Left lung (tissue), 10 donors: ENCODE results near the gene TMEM40. TPM values are rescaled to one million over a fixed set of nuclear protein-coding genes. Genes with fewer than 3 reads are reported as not detected.

ENCODE experiments used
- ATAC-seq: fragments of 200-7000 bp; cut with Tn5 transposase; one replicate; pipeline ENCODE4 v1.9.1; 2020; ENCODE audit warnings: moderate library complexity
- DNase-seq, 4 donors: peaks; one replicate each; pipeline ENCODE4 v3.0.0-alpha.2; 2013 to 2020
- H3K27ac ChIP-seq, 2 donors: fragments of 200-600 bp; sonication (generic) in 1 of 2; one replicate each; pipeline versions ENCODE4 v1.5.0 to v1.8.0; 2020 to 2021
- H3K27me3 ChIP-seq, 2 donors: fragments of 200-600 bp; sonication (generic) in 1 of 2; one replicate each; pipeline versions ENCODE4 v1.5.0 to v1.8.0; 2020 to 2021
- H3K36me3 ChIP-seq, 2 donors: fragments of 200-600 bp; sonication (generic) in 1 of 2; one replicate each; pipeline versions ENCODE4 v1.5.0 to v1.8.0; 2020 to 2021
- H3K4me1 ChIP-seq, 2 donors: fragments of 200-600 bp; one replicate each; pipeline ENCODE4 v1.8.0; 2021
- H3K4me3 ChIP-seq, 2 donors: fragments of 200-600 bp; sonication (generic) in 1 of 2; one replicate each; pipeline versions ENCODE4 v1.5.0 to v1.8.0; 2020 to 2021; ENCODE audit warnings: mild to moderate bottlenecking in 1 of 2
- H3K9me3 ChIP-seq, 2 donors: fragments of 200-600 bp; sonication (generic) in 1 of 2; one replicate each; pipeline versions ENCODE4 v1.5.0 to v1.8.0; 2020 to 2021
- CTCF ChIP-seq, 2 donors: fragments of 200-600 bp; sonication (generic) in 1 of 2; IDR thresholded peaks; one replicate each; pipeline versions ENCODE4 v1.5.0 to v1.8.0; 2021; ENCODE audit warnings: antibody characterized with exemption in 2 of 2
- intact Hi-C, 2 donors: fragments of 100-400 bp; cut with DNase I; formaldehyde crosslinking; loops; one replicate each; pipeline versions ENCODE4 v1.11.2 to v1.14.2; 2022
- polyA plus RNA-seq, 6 donors: library from polyadenylated mRNA; unstranded; fragments of 120-200 nt; gene quantifications; one replicate each; pipeline ENCODE4 v1.2.1, GENCODE V29; 2013; ENCODE audit not compliant: insufficient read length in 6 of 6
- total RNA-seq, 2 donors: library from RNA; stranded (reverse); fragmentation: NEBNext Ultra II Directional; extraction: Animal tissue kit (Norgen Biotek cat#: 25700); gene quantifications; one replicate each; pipeline ENCODE4 v1.2.1, GENCODE V29; 2021
- donor health status: DM: no; HTN: yes; CAD: no.
- donor health status: DM: no; HTN: no; CAD: no.

The TMEM40 gene
- total and polyA plus RNA-seq, 8 donors: 1.1 to 2.4 (median 1.5) TPM; not detected in 1

- Histone ChIP-seq H3K36me3 (no peaks in the 10 kb centered on the region), H3K27me3 (no peaks in the 10 kb centered on the region), H3K4me1 (peaks cover 8 to 12% of the 10 kb centered on the region in 2 donors), H3K9me3 (no peaks in the 10 kb centered on the region), H3K4me3 (no peak overlapping the region), H3K27ac (no peak overlapping the region)
- DNase-seq (no peak), ATAC-seq (no peak)
- TF ChIP-seq CTCF (IDR thresholded peaks at IDR 0.05): no peak
- intact Hi-C loops: no loop called here
These were observed 870 bp upstream of the TMEM40 start for GRCh38 chr3:12759693-12760565.

GRCh38 chr3:12758025-12758781, 856 bp downstream of the TMEM40 start:
- ATAC-seq: peak; percentile 90
- H3K27ac ChIP-seq: peak overlapping the region; percentile 57 to 62
- H3K27me3 ChIP-seq: no peaks in the 10 kb centered on the region

GRCh38 chr3:12756635-12757034, 2.4 kb downstream of the TMEM40 start:
- Histone ChIP-seq H3K9me3 (no peaks in the 10 kb centered on the region), H3K36me3 (no peaks in the 10 kb centered on the region), H3K4me1 (peaks cover 8 to 12% of the 10 kb centered on the region in 2 donors), H3K4me3 (no peak overlapping the region), H3K27ac (no peak overlapping the region), H3K27me3 (no peaks in the 10 kb centered on the region)
- intact Hi-C loops: no loop called here
- TF ChIP-seq CTCF (IDR thresholded peaks at IDR 0.05): no peak
- ATAC-seq (no peak), DNase-seq (no peak)

More at GRCh38 chr3:12758025-12758781, 856 bp downstream of the TMEM40 start:
- DNase-seq: peak in 3 of 4 donors; percentile 39 to 71 (median 43)
- TF ChIP-seq CTCF (IDR thresholded peaks at IDR 0.05): no peak
- H3K36me3 ChIP-seq: no peaks in the 10 kb centered on the region
- no peaks in the 10 kb centered on the region for H3K9me3 ChIP-seq
- H3K4me1 ChIP-seq: peaks cover 8 to 12% of the 10 kb centered on the region in 2 donors
- intact Hi-C loops: no loop called here
- no peak overlapping the region for H3K4me3 ChIP-seq

DNA sequence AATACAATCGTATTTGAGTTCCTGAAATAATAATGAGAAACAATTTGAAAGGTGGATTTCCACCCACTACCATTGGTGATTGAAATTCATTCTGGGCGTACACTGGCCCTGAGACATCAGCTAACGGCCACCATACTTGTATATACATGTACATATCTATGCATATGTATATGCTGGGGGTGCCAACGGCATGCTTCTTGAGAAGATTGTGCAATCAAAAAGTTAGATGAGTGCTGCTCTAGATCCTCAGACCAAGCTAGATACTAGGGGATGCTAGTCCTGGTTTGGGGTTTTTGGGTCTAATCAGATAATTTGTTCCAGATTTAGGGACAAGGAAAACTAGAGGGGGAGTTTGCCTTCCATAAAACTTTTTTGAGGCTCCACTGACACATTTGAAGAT, 2.9 kb downstream of the TMEM40 start:
- intact Hi-C loops: no loop called here

More for the DNA sequence above, 2.9 kb downstream of the TMEM40 start:
- peaks cover 8 to 12% of the 10 kb centered on the region in 2 donors for H3K4me1 ChIP-seq
- H3K9me3 ChIP-seq: no peaks in the 10 kb centered on the region
- no peak overlapping the region for H3K27ac ChIP-seq
- DNase-seq (no peak), ATAC-seq (no peak)
- no peak for TF ChIP-seq CTCF (IDR thresholded peaks at IDR 0.05)
- no peaks in the 10 kb centered on the region for H3K36me3 ChIP-seq
- H3K27me3 ChIP-seq: no peaks in the 10 kb centered on the region
- no peak overlapping the region for H3K4me3 ChIP-seq
